ENCODE measurements around the gene HMGCLL1.

Gene HMGCLL1

GRCh38 chr6:55578537-55579363, at the start of gene HMGCLL1:
HMGCLL1 (minus strand) TSS chr6:55579192; CDS start chr6:55579055, 137 bp downstream.
- DNase-seq = peak; percentile 60

DNA sequence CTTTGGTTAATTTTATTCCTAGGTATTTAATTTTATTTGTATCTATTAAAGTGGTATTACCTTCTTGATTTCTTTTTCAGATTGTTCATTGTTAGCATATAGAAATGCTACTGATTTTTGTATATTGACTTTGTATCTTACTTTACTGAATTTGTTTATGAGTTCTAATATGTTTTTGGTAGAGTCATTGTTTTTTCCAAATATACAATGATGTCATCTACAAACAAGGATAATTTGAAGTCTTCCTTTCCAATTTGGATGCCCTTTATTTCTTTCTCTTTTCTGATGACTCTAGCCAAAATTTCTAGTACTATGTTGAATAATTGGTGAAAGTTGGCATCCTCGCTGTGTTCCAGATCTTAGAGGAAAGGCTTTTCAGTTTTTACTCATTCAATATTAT, 43.0 kb upstream of the HMGCLL1 start:
- no peak for DNase-seq

DNA sequence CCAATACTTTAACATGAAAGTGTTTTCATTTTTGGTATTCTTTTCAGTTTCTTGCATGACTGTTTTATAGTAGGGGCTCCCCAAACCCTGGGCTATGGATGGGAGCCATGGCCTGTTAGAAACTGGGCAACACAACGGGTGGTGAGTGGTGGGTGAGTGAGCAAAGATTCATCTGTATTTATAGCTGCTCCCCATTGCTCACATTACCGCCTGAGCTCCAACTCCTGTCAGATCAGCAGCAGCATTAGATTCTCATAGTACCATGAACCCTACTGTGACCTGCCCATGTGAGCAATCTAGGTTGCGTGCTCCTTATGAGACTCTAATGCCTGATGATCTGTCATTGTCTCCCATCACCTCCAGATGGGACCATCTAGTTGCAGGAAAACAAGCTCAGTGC, 42.3 kb upstream of the HMGCLL1 start:
- no peak for DNase-seq

DNA sequence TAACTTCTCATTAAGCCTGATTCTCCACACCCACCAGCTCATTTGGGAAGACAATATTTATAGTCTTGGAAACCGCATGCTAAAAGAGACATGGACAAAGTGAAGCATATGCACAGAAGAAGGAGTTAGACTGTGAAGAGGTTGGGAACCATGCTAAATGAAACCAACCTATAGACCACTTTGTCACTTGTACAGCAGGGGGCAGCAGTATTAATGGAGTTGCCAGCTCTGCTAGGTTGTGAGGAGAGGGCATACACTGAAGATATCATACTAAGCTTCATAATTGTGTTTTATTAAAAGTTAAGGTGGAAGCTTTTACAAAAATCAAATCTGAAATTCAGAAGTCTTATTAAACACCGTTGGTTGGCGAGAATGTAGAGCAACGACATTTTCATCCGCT, 38.3 kb upstream of the HMGCLL1 start:
- DNase-seq = no peak

- DNase-seq = no peak
Observed at GRCh38 chr6:55604021-55604420, 25.0 kb upstream of the HMGCLL1 start.

DNA sequence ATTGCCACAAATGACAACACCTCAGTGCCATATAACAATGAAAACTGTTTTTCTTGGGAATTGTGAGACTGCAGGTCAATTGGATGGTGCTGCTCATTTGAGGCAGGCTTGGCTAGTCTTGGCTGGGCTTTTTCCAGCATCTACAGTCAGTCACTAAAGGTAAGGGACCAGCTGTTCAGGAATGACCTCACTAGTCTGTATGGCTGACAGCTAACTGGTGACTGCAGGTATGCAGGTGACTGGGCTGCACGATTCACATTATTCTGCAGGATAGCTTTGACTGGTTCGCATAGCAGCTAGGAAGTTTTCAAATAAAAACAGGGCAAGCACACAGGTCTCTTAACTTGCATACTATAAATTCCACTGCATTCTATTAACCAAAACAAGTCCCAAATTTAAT, 22.1 kb upstream of the HMGCLL1 start:
- DNase-seq = no peak

- DNase-seq = no peak
Observed at GRCh38 chr6:55594442-55594841, 15.4 kb upstream of the HMGCLL1 start.

DNA sequence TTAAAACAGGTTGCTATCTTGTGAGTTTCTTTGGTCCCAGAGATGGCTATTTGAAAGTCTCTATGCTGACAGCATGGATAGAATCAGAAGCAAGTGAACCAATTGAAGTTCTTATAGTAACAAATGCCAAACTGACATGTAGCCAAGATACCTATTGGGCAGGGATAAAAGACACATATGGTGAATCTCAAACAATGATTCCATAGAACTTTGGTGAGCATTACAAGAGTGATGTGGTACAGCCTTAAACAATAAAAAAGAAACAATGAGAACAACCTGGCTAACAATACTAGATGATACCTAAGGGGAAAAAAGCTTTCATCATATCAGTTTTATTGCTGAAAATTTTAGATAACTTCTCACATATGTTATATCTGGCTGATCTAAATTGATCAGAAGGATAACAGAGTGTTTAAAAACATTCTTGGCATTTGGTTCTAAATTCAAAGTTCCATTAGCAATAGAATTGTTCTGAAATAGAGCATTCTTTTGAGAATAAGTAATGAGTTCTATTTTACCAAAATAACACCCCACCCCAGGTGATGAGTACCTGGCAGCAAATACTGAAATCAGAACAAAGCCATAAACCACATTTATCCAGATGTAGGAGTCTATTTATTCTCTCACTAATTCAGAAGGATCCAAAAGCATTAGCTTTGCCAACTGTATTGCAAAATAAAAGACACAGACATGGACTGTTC, 5.8 kb upstream of the HMGCLL1 start:
- no peak for DNase-seq

- DNase-seq = no peak
Observed at GRCh38 chr6:55576811-55577210, 2.2 kb downstream of the HMGCLL1 start.

- DNase-seq = no peak
Observed at GRCh38 chr6:55574556-55574955, 4.4 kb downstream of the HMGCLL1 start.

DNA sequence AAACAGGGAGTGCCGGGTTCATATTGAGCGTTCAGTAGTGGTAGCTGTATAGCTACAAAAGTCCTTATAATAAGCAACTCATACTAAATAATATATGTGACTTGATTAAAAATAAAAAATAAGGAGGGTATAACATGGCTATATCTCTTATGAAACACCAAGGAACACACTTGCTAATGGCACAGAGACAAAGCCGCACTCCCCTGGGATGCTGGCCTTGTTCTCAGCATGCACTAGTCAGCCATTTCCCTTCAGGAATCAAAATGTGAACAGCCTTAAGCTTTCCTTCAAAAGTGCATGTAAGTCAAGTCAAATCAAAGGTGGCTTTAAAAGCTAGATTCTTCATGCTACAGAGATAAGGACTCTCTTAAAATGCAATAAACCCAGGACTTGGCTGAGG, 9.4 kb downstream of the HMGCLL1 start:
- DNase-seq = no peak

DNA sequence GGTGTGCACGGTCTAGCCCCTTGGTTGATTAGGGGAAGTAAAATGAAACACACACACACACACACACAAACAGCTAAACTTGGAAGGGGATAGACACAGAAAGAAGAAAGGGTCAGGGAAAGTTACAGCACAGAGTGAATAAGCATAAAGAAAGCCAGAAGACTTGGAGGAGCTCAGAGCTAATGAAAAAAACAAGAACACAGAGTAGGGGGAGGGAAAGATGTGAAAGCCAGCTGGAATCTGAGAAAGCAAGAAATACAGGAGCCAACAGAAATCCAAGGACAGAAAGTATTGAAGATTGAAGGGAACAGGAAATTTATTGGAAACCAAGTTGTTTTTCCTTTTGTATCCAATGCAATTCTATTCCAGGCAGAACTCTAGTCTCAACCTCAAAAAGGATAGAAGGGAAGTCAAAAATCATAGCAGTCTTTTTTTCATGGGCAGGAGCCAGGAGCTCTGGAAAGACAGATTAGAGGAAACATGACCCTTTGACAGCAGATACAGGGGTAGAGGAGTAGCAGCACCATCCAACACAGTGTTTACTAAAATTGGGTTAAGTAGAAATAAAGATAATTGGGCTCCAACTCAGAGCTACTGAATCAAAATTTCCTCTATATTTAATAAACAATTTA, 10.1 kb downstream of the HMGCLL1 start:
- DNase-seq = peak; percentile 49

- DNase-seq = no peak
Observed at GRCh38 chr6:55567558-55567957, 11.4 kb downstream of the HMGCLL1 start.

DNA sequence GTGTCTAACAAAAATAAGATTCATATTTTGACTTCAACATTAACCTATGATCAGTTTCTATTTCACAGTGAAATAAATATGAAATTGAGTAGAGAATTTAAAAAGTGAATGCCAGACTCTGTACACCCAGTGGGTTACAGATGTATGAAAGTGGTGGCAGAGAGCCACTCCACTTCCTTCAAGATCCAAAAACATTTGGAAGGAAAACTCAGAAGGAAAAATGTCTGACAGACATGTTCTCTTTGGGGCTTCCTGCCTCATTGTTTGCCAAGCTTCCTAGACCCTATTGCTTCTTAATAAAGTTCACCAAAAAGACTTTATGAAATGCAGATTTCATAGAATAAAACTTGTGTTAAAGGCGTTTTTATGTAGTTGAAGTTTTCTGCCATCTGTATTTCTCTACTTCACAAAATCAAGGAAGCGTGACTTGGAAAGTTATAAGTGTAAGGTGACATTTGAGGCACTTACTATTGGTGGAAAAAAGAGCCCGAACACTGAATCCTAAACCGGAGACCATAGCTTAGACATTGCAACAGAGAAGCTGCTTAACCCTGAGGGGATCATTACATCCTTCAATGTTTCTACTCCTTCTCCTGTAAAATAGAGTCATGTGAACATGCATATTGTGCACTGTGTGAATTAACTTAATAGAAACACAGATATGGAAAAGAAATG, 12.8 kb downstream of the HMGCLL1 start:
- DNase-seq = no peak

- no peak for DNase-seq
Observed at GRCh38 chr6:55562318-55562717, 16.7 kb downstream of the HMGCLL1 start.

GRCh38 chr6:55560290-55560885, 18.6 kb downstream of the HMGCLL1 start:
- no peak for DNase-seq

DNA sequence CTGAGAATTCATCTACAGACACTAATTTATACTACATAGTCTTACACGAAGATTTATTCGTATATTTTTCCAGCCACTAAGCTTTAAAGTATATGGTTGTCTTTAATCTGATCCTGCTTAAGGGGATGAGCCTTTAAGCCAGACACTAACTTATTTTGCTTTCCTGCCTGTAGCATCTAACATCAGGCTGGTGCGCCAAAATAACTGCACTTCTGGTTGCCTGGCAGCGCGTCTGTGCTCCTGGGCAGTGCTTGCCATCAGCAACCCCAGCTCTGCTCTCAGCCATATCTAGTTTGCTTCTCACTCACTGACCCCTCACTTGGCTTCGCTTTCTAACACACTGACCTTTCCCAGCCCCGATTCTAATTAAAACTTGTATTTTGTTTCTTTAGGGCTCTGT, 21.8 kb downstream of the HMGCLL1 start:
- DNase-seq = no peak

DNA sequence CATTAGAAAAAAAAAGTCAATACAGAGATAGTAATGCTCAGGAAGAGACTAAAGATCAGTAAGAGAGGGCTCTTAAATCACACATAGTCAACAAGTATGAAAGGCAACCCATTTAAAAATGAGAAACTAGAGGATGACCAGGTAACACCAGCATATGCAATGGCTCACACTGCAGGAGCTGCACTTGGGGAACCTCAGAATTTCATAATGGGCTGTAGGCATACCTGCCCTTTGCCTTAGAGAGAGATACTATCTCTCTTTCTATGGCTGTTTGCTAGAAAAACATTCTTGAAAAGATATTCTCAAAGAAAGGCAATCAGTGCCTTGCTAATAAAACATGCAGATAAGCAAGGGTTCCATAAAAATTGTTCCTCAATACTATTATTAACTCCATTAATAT, 33.2 kb downstream of the HMGCLL1 start:
- no peak for DNase-seq

- no peak for DNase-seq
Observed at GRCh38 chr6:55543633-55544309, 35.2 kb downstream of the HMGCLL1 start.

- no peak for DNase-seq
Observed at GRCh38 chr6:55541024-55541423, 38.0 kb downstream of the HMGCLL1 start.

- no peak for DNase-seq
Observed at GRCh38 chr6:55536391-55536956, 42.5 kb downstream of the HMGCLL1 start.

- no peak for DNase-seq
Observed at GRCh38 chr6:55531496-55531895, 47.5 kb downstream of the HMGCLL1 start.

Data from midbrain (tissue), 1 donor.